Pancreas (tissue), 10 donors: ENCODE measurements around the gene EME2. TPM values are rescaled to one million over a fixed set of nuclear protein-coding genes. Genes with fewer than 3 reads are reported as not detected.

Source experiments
- ATAC-seq, 4 donors: fragments of 200-7000 bp; cut with Tn5 transposase; one replicate each; pipeline versions ENCODE4 v1.8.0 to v1.9.1; 2020; ENCODE audit warnings: mild to moderate bottlenecking in 4 of 4, moderate library complexity in 4 of 4
- DNase-seq, 6 donors: peaks; one replicate each; pipeline ENCODE4 v3.0.0-alpha.2; 2020
- FAIRE-seq: peaks from 2 replicates; lab custom pipeline; 2012; peaks lifted over from hg19 to GRCh38; lab: Jason Lieb, UNC
- H3K27ac ChIP-seq, 4 donors: fragments of 200-600 bp; sonication (generic); 1 replicate in 3 of 4; 2 replicates in 1 of 4; pipeline versions ENCODE4 v1.5.0 to v1.8.0; 2020
- H3K27me3 ChIP-seq, 4 donors: fragments of 200-600 bp; one replicate each; pipeline ENCODE4 v1.8.0; 2021
- H3K36me3 ChIP-seq, 3 donors: fragments of 200-600 bp; sonication (generic) in 1 of 3; one replicate each; pipeline versions ENCODE4 v1.5.0 to v1.8.0; 2020 to 2021
- H3K4me1 ChIP-seq, 3 donors: fragments of 200-600 bp; one replicate each; pipeline ENCODE4 v1.8.0; 2021
- H3K4me3 ChIP-seq, 4 donors: fragments of 200-600 bp; sonication (generic) in 2 of 4; one replicate each; pipeline versions ENCODE4 v1.5.0 to v1.8.0; 2020 to 2021
- H3K9me3 ChIP-seq, 4 donors: fragments of 200-600 bp; one replicate each; pipeline ENCODE4 v1.8.0; 2021
- WGBS, 2 donors: extraction: QIAGEN DNeasy Blood & Tissue Kit; methylation state at CpG; one replicate each; pipeline ENCODE4 v1.1.7; 2013; 5-methylcytosine and 5-hydroxymethylcytosine counted together
- intact Hi-C, 3 donors: fragments of 100-400 bp; cut with DNase I; formaldehyde crosslinking; loops; one replicate each; pipeline versions ENCODE4 v1.11.1 to v1.14.2; 2022
- polyA plus RNA-seq, 2 donors: library from polyadenylated mRNA; stranded (reverse); fragments of 200-250 nt; gene quantifications; one replicate each; pipeline ENCODE4 v1.2.3, GENCODE V29; 2013
- total RNA-seq, 6 donors: library from RNA; stranded (reverse); fragmentation: NEBNext Ultra II Directional in 4 of 6; extraction: Animal tissue kit (Norgen Biotek cat#: 25700) in 4 of 6; gene quantifications; one replicate each; pipeline versions ENCODE4 v1.2.1 to v1.2.4, GENCODE V29; 2021 to 2023
- TF ChIP-seq, protein P1 (sequence below), 4 donors: fragments of 200-600 bp; sonication (generic) in 3 of 4; IDR thresholded peaks; one replicate each; pipeline versions ENCODE4 v1.5.0 to v1.8.0; 2021; ENCODE audit warnings: antibody characterized with exemption in 4 of 4
- donor health status: healthy with polysubstance abuse.
- donor health status: DM: no; HTN: no; CAD: no; lungs with moderate emphysema.
- donor health status: DM: no; HTN: no; CAD: no.
- donor health status: control.
- donor health status: control.
- donor health status: Bipolar disorder and iron deficiency.
- donor health status: DM: yes; HTN: yes; CAD: no.
- donor health status: DM: no; HTN: no; CAD: no.
- donor health status: DM: no; HTN: no; CAD: no.
- donor health status: DM: yes; HTN: yes; CAD: no.

The EME2 gene
- total and polyA plus RNA-seq, 8 donors: 4.7 to 37.9 (median 8.1) TPM

DNA sequence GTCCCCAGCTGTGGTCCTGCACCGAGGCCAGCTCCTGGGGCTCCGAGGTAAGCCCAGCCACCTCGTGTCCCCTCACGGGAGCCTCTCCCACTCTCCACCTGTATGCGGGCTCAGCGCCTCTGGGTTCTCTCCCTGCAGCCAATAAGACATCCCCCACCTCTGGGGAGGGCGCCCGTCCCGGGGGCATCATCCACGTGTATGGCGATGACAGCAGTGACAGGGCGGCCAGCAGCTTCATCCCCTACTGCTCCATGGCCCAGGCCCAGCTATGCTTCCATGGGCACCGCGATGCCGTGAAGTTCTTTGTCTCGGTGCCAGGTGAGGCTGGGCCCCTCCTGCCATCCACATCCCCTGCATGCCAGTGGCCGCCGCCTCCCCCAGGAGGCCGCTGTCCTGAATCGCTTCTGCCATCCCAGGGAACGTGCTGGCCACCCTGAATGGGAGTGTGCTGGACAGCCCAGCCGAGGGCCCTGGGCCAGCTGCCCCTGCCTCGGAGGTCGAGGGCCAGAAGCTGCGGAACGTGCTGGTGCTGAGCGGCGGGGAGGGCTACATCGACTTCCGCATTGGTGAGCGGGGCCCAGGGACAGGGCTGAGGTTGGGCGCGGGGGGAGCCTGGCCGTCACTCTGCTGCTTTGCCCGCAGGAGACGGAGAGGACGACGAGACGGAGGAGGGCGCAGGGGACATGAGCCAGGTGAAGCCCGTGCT, 4.4 kb upstream of the EME2 start:
- H3K4me3 ChIP-seq: no peak overlapping the region
- H3K36me3 ChIP-seq: peaks cover 0 to 41% (median 10%) of the 10 kb centered on the region in 3 donors
- TF ChIP-seq, protein P1, sequence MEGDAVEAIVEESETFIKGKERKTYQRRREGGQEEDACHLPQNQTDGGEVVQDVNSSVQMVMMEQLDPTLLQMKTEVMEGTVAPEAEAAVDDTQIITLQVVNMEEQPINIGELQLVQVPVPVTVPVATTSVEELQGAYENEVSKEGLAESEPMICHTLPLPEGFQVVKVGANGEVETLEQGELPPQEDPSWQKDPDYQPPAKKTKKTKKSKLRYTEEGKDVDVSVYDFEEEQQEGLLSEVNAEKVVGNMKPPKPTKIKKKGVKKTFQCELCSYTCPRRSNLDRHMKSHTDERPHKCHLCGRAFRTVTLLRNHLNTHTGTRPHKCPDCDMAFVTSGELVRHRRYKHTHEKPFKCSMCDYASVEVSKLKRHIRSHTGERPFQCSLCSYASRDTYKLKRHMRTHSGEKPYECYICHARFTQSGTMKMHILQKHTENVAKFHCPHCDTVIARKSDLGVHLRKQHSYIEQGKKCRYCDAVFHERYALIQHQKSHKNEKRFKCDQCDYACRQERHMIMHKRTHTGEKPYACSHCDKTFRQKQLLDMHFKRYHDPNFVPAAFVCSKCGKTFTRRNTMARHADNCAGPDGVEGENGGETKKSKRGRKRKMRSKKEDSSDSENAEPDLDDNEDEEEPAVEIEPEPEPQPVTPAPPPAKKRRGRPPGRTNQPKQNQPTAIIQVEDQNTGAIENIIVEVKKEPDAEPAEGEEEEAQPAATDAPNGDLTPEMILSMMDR (IDR thresholded peaks at IDR 0.05): no peak
- FAIRE-seq (no peak), ATAC-seq (no peak), DNase-seq (peak in 2 of 6 donors; percentile 62 to 85)
- intact Hi-C loops: no loop called here
- H3K4me1 ChIP-seq: peaks cover 0 to 6% (median 0%) of the 10 kb centered on the region in 3 donors
- H3K27ac ChIP-seq: no peak overlapping the region
- H3K9me3 ChIP-seq: no peaks in the 10 kb centered on the region
- WGBS, 2 donors: 89 to 91% methylated on average over 41 of the region's 41 CpGs
- H3K27me3 ChIP-seq: no peaks in the 10 kb centered on the region

DNA sequence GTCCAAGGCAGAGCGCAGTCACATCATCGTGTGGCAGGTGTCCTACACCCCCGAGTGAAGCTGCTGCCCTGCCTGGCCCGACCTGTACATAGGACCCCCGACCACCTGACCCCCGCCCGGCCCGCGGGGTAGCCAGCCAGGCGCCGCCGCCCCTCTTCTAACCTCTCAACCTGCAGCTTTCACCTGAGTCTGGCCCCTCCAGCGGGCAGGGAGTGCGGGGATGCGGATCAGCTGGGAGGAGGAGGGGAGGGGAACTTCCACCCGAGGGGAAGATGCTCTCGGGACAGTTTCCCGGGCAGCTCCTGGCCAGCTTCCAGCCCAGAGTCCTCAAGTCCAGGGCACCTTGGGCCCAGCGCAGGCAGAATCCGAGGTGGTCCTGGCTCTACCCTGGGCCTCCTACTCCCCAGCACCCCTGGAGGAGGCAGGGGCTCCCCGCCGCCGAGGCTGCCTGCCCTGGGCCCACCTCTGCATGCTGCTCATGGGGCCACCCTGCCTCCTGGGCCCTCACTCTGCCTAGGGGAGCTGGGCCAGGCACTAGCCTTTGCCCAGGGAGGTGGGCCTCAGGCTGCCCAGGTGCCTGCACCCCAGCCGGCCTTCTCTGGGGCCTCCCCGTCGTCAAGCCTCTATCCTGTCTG, 3.7 kb upstream of the EME2 start:
- Histone ChIP-seq H3K27me3 (no peaks in the 10 kb centered on the region), H3K27ac (no peak overlapping the region), H3K4me1 (peaks cover 0 to 6% (median 0%) of the 10 kb centered on the region in 3 donors), H3K36me3 (peaks cover 0 to 37% (median 10%) of the 10 kb centered on the region in 3 donors), H3K4me3 (no peak overlapping the region), H3K9me3 (no peaks in the 10 kb centered on the region)
- no peak for ATAC-seq
- FAIRE-seq: no peak
- DNase-seq: peak in 1 of 6 donors; percentile 72
- TF ChIP-seq, protein P1 (IDR thresholded peaks at IDR 0.05): no peak
- intact Hi-C loops: no loop called here
- 85 to 87% methylated on average over 26 of the region's 26 CpGs for WGBS, 2 donors

DNA sequence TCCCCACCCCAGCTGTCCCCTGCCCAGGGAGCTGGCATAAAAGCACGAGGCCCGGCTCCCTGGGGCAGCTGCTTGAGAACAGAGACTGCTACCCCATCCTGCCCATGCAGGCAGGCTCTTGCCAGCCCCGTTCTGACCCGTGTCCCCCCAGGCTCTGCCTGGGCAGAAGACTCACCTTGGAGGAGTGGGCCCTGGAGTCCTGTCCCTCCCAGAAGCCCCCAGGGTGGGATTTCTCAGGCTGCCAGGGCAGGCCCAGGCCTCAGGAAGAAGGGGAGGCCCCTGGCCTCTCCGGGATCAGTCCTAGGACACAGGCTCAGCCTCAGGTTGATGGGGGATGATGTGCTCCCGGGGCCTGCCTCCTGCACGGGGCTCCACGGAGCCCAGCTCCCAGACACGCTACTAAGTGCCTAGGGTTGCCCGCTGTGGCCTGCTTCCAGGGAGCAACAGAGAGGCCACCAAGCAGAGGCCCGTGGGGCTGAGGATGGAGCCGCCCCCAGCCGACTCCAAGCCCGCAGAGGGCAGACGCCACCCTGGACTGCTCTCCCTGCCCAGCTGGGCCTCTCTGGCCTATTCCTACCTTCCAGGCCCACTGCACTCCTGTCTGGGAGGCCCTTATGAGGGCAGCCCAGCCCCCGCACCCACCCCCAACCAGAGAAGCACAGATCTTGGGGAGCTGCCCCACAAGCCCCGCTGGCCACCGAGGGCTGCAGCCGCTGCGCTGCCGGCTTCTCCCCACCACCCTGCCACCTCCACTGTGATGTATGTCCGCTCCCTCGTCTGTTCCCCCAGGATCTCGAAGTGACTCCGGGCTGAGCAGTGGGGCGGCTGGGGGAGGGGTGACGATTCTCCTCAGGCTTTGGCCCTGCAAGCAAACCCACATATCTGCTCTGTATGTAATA, 3.0 kb upstream of the EME2 start:
- WGBS, 2 donors: 75 to 76% methylated on average over 23 to 27 of the region's 27 CpGs
- Histone ChIP-seq H3K36me3 (peaks cover 0 to 31% (median 5%) of the 10 kb centered on the region in 3 donors), H3K4me3 (peak overlapping the region in 2 of 4 donors; percentile 87 to 100), H3K4me1 (peaks cover 7 to 12% (median 8%) of the 10 kb centered on the region in 3 donors), H3K27ac (peak overlapping the region in 3 of 4 donors; percentile 51 to 70 (median 68)), H3K9me3 (no peaks in the 10 kb centered on the region), H3K27me3 (no peaks in the 10 kb centered on the region)
- TF ChIP-seq, protein P1 (IDR thresholded peaks at IDR 0.05): no peak
- FAIRE-seq: no peak
- ATAC-seq: no peak
- intact Hi-C loops: no loop called here
- peak in 2 of 6 donors; percentile 60 to 85 for DNase-seq

DNA sequence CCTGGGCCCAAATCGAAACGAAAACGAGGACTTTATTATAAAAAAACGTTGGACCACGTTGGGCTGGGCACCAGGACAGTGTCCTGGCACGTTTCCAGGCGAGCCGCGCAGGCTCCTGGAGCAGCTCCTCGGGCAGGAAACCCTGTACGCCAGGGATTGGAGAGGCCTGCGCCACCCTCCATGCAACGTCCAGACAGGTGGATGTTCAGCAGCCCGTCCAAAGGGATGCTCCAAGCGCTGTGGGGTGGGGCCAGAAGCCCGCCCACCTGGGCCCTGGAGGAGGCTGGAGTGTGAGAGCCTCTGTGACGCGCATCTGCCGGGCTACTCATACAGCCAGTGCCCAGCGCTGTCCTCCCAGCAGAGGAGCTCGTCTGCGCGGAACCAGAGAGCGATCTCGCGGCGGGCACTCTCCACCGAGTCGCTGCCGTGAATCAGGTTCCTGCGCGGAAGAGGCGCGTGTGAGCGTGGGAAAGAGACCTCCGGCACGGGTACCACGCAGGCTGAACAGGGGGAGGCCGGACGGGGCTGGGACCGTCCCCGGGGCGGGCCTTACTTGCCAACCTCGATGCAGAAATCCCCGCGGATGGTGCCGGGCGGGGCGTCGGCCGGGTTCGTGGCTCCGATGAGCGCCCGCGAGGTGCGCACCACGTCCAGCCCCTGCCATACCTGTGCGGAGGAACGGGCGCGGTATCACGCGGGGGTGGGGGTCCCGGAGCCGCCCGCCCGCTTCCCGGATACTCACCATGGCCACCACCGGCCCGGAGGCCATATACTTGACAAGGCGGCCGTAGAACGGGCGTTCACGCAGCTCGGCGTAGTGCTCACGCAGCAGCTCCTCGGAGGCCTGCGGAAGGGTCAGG, 2.1 kb upstream of the EME2 start:
- peaks cover 9 to 13% (median 9%) of the 10 kb centered on the region in 3 donors for H3K4me1 ChIP-seq
- intact Hi-C loops: no loop called here

More for the DNA sequence above, 2.1 kb upstream of the EME2 start:
- FAIRE-seq (no peak), ATAC-seq (peak; percentile 17 to 29 (median 28)), DNase-seq (peak; percentile 71 to 94 (median 86))
- no peaks in the 10 kb centered on the region for H3K27me3 ChIP-seq
- peaks cover 0 to 22% (median 0%) of the 10 kb centered on the region in 3 donors for H3K36me3 ChIP-seq
- H3K27ac ChIP-seq: peak overlapping the region; percentile 51 to 70 (median 62)
- TF ChIP-seq, protein P1 (IDR thresholded peaks at IDR 0.05): no peak
- peak overlapping the region; percentile 87 to 100 (median 96) for H3K4me3 ChIP-seq
- H3K9me3 ChIP-seq: no peaks in the 10 kb centered on the region
- 2 to 3% methylated on average over 63 to 81 of the region's 81 CpGs for WGBS, 2 donors
